ENCODE results near the gene ZNF275. TPM values are rescaled to one million over a fixed set of nuclear protein-coding genes. Genes with fewer than 3 reads are reported as not detected.

Gene ZNF275
- total and polyA plus RNA-seq, 2 donors (not counting 1 experiment from before 2014, with no cell fraction given) = 8.8 to 17.6 TPM

DNA sequence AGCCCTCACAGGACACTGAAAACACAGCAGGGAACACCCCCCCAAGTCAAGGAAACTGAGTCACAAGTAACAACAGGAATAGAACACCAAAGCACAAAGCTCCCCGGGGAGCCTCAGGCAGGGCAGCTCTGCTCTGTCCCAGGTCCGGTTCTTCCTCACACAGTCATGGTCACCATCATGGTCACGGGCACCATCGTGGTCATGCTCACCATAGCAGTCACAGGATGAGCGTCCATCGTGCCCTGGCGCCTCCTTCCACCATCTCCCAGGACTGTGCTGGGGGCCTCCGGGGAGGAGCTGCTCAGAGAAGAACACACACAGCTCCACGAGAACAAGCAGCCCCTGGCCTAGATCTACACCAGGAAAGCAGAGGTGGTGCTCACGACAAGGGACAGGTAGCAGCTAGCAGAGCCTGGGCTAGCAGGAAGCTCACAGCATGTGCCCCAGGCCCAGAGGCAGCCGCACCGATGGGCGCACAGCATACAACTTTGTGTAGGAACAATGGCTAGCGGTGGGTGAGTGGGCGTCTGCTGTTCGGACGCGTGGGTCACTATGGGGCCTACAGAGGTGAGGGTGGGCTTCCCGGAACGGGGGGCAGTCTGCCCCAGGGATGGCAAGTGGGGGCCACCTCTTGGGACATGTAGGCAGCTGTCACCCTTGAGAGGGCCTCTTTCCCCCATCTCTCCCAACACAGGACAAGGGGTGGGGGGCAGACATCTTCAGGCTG lies 15.8 kb upstream of the ZNF275 start:
- peaks cover 9% of the 10 kb centered on the region for H3K27me3 Mint-ChIP-seq
- H3K27ac Mint-ChIP-seq = no peak overlapping the region
- no peaks in the 10 kb centered on the region for H3K9me3 Mint-ChIP-seq (ENCODE audit: insufficient read depth)

DNA sequence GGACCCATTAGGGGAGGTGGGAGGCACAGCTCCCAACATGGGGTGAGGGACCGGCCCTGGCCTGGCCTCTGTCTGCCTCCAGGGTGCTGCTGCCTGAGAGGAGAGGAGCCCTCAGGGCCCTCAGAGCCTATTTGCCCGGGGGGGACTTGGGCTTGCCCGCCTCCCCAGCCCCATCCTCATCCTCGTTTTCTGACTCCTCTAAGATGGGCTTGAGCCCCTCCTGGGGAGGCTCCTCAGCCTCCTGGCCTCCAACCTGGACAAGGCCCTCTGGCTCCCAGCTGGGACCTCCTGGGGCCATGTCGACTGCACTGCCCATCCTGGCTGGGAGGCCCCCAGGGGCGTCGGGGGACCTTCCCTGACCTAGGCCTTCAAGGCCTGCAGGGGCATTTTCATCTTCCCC lies 15.1 kb upstream of the ZNF275 start:
- Histone ChIP-seq H3K4me3 (ENCODE audit: control extremely low read depth in 1 of 5, extremely low read depth in 1 of 5, insufficient read depth in 1 of 5, low read depth in 2 of 5, low read length in 4 of 5) (no peak overlapping the region), H3K4me1 (ENCODE audit: control insufficient read depth in 2 of 2, insufficient read depth in 2 of 2, low read length in 2 of 2) (no peaks in the 10 kb centered on the region), H4K20me1 (ENCODE audit: control insufficient read depth, insufficient read depth, low read length, poor library complexity, severe bottlenecking) (no peaks in the 10 kb centered on the region), H2AFZ (ENCODE audit: insufficient read depth, low read depth, low read length, poor library complexity, severe bottlenecking) (no peak overlapping the region), H3K4me2 (replicated peaks; ENCODE audit: low read depth, low read length, poor library complexity, severe bottlenecking) (no peak overlapping the region), H3K27ac (ENCODE audit: low read length in 2 of 2) (no peak overlapping the region), H3K36me3 (replicated peaks in 1 of 2; ENCODE audit: control extremely low read depth in 1 of 2, control insufficient read depth in 1 of 2, extremely low read depth in 1 of 2, insufficient read depth in 2 of 2, low read length in 1 of 2) (no peaks in the 10 kb centered on the region), H3K9me3 (ENCODE audit: control extremely low read depth in 1 of 3, control insufficient read depth in 2 of 3, insufficient read depth in 1 of 3, low read length in 2 of 3) (no peaks in the 10 kb centered on the region), H3K9ac (ENCODE audit: low read length) (no peak overlapping the region), H3K79me2 (ENCODE audit: control insufficient read depth, insufficient read depth, low read length) (no peaks in the 10 kb centered on the region), H3K27me3 (replicated peaks in 1 of 4; ENCODE audit: control extremely low read depth in 1 of 4, control insufficient read depth in 3 of 4, insufficient read depth in 4 of 4, low read length in 3 of 4) (peaks cover 0 to 4% (median 0%) of the 10 kb centered on the region in 4 experiments)
- DNase-seq (no peak), ATAC-seq (ENCODE audit: low read depth) (no peak)
- POLR2A ChIA-PET = no interaction called here
- Mint-ChIP-seq H3K4me1 (no peaks in the 10 kb centered on the region), H3K9me3 (ENCODE audit: insufficient read depth) (no peaks in the 10 kb centered on the region), H3K27ac (no peak overlapping the region), H3K4me3 (no peak overlapping the region), H3K27me3 (peaks cover 11% of the 10 kb centered on the region)
- no peak for TF ChIP-seq EZH2 (IDR thresholded peaks at IDR 0.05; ENCODE audit: borderline replicate concordance, insufficient read depth, low read depth, low read length, poor library complexity, severe bottlenecking)
- TF ChIP-seq, protein P1, sequence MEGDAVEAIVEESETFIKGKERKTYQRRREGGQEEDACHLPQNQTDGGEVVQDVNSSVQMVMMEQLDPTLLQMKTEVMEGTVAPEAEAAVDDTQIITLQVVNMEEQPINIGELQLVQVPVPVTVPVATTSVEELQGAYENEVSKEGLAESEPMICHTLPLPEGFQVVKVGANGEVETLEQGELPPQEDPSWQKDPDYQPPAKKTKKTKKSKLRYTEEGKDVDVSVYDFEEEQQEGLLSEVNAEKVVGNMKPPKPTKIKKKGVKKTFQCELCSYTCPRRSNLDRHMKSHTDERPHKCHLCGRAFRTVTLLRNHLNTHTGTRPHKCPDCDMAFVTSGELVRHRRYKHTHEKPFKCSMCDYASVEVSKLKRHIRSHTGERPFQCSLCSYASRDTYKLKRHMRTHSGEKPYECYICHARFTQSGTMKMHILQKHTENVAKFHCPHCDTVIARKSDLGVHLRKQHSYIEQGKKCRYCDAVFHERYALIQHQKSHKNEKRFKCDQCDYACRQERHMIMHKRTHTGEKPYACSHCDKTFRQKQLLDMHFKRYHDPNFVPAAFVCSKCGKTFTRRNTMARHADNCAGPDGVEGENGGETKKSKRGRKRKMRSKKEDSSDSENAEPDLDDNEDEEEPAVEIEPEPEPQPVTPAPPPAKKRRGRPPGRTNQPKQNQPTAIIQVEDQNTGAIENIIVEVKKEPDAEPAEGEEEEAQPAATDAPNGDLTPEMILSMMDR (IDR thresholded peaks at IDR 0.05) = no peak
- WGBS (ENCODE audit: insufficient coverage) = 87% methylated on average over 3 of the region's 7 CpGs
- CTCF ChIA-PET = no interaction called here
- intact Hi-C loops (cut with micrococcal nuclease) = no loop called here

More for the DNA sequence above, 15.8 kb upstream of the ZNF275 start:
- POLR2A ChIA-PET = no interaction called here
- no peak for TF ChIP-seq EZH2 (IDR thresholded peaks at IDR 0.05; ENCODE audit: borderline replicate concordance, insufficient read depth, low read depth, low read length, poor library complexity, severe bottlenecking)
- TF ChIP-seq, protein P1 (IDR thresholded peaks at IDR 0.05) = no peak
- Mint-ChIP-seq H3K4me1 (no peaks in the 10 kb centered on the region), H3K4me3 (no peak overlapping the region)
- H3K4me2 ChIP-seq (replicated peaks; ENCODE audit: low read depth, low read length, poor library complexity, severe bottlenecking) = no peak overlapping the region
- no peak overlapping the region for H2AFZ ChIP-seq (ENCODE audit: insufficient read depth, low read depth, low read length, poor library complexity, severe bottlenecking)
- H3K27ac ChIP-seq (ENCODE audit: low read length in 2 of 2) = no peak overlapping the region
- H3K9me3 ChIP-seq (ENCODE audit: control extremely low read depth in 1 of 3, control insufficient read depth in 2 of 3, insufficient read depth in 1 of 3, low read length in 2 of 3) = no peaks in the 10 kb centered on the region
- ATAC-seq (ENCODE audit: low read depth) (no peak), DNase-seq (no peak)
- no peaks in the 10 kb centered on the region for H3K79me2 ChIP-seq (ENCODE audit: control insufficient read depth, insufficient read depth, low read length)
- CTCF ChIA-PET = no interaction called here
- H3K36me3 ChIP-seq (replicated peaks in 1 of 2; ENCODE audit: control extremely low read depth in 1 of 2, control insufficient read depth in 1 of 2, extremely low read depth in 1 of 2, insufficient read depth in 2 of 2, low read length in 1 of 2) = no peaks in the 10 kb centered on the region
- no peak overlapping the region for H3K4me3 ChIP-seq (ENCODE audit: control extremely low read depth in 1 of 5, extremely low read depth in 1 of 5, insufficient read depth in 1 of 5, low read depth in 2 of 5, low read length in 4 of 5)
- no peak overlapping the region for H3K9ac ChIP-seq (ENCODE audit: low read length)
- H4K20me1 ChIP-seq (ENCODE audit: control insufficient read depth, insufficient read depth, low read length, poor library complexity, severe bottlenecking) = no peaks in the 10 kb centered on the region
- H3K27me3 ChIP-seq (replicated peaks in 1 of 4; ENCODE audit: control extremely low read depth in 1 of 4, control insufficient read depth in 3 of 4, insufficient read depth in 4 of 4, low read length in 3 of 4) = peaks cover 0 to 4% (median 0%) of the 10 kb centered on the region in 4 experiments
- no CpG with 5 or more reads among the region's 20 CpGs for WGBS (ENCODE audit: insufficient coverage)
- intact Hi-C loops (cut with micrococcal nuclease) = no loop called here
- no peaks in the 10 kb centered on the region for H3K4me1 ChIP-seq (ENCODE audit: control insufficient read depth in 2 of 2, insufficient read depth in 2 of 2, low read length in 2 of 2)
